ENCODE measurements around the gene PRMT3.

PRMT3 gene

GRCh38 chr11:20415432-20415831 is 27.9 kb downstream of the PRMT3 start:
- no peaks in the 10 kb centered on the region for H3K9me3 Mint-ChIP-seq
- TF ChIP-seq CTCF (IDR thresholded peaks at IDR 0.05): no peak
- no peak overlapping the region for H3K27ac Mint-ChIP-seq
- no peaks in the 10 kb centered on the region for H3K4me1 Mint-ChIP-seq
- peaks cover 20% of the 10 kb centered on the region for H3K36me3 Mint-ChIP-seq (ENCODE audit: low read depth)
- H3K4me3 Mint-ChIP-seq: no peak overlapping the region
- H3K27me3 Mint-ChIP-seq (ENCODE audit: low read depth, poor library complexity): no peaks in the 10 kb centered on the region
- DNase-seq: no peak

GRCh38 chr11:20417771-20418170 is 30.3 kb downstream of the PRMT3 start:
- peaks cover 28% of the 10 kb centered on the region for H3K36me3 Mint-ChIP-seq (ENCODE audit: low read depth)
- no peak overlapping the region for H3K27ac Mint-ChIP-seq
- H3K9me3 Mint-ChIP-seq: no peaks in the 10 kb centered on the region
- no peaks in the 10 kb centered on the region for H3K27me3 Mint-ChIP-seq (ENCODE audit: low read depth, poor library complexity)
- no peak for DNase-seq
- no peak overlapping the region for H3K4me3 Mint-ChIP-seq
- no peak for TF ChIP-seq CTCF (IDR thresholded peaks at IDR 0.05)
- H3K4me1 Mint-ChIP-seq: no peaks in the 10 kb centered on the region

GRCh38 chr11:20421946-20422345 is 34.4 kb downstream of the PRMT3 start:
- H3K36me3 Mint-ChIP-seq (ENCODE audit: low read depth): peaks cover 24% of the 10 kb centered on the region
- no peak overlapping the region for H3K27ac Mint-ChIP-seq
- DNase-seq: no peak
- H3K9me3 Mint-ChIP-seq: no peaks in the 10 kb centered on the region
- H3K4me3 Mint-ChIP-seq: no peak overlapping the region
- no peaks in the 10 kb centered on the region for H3K27me3 Mint-ChIP-seq (ENCODE audit: low read depth, poor library complexity)
- TF ChIP-seq CTCF (IDR thresholded peaks at IDR 0.05): no peak
- no peaks in the 10 kb centered on the region for H3K4me1 Mint-ChIP-seq

- H3K36me3 Mint-ChIP-seq (ENCODE audit: low read depth): peaks cover 18% of the 10 kb centered on the region
- no peak for TF ChIP-seq CTCF (IDR thresholded peaks at IDR 0.05)
- DNase-seq: no peak
- H3K4me1 Mint-ChIP-seq: no peaks in the 10 kb centered on the region
- no peak overlapping the region for H3K27ac Mint-ChIP-seq
- H3K4me3 Mint-ChIP-seq: no peak overlapping the region
- H3K9me3 Mint-ChIP-seq: no peaks in the 10 kb centered on the region
- H3K27me3 Mint-ChIP-seq (ENCODE audit: low read depth, poor library complexity): no peaks in the 10 kb centered on the region
Observed at GRCh38 chr11:20429216-20429615, 41.7 kb downstream of the PRMT3 start.

GRCh38 chr11:20438637-20439036 is 51.1 kb downstream of the PRMT3 start:
- H3K27me3 Mint-ChIP-seq (ENCODE audit: low read depth, poor library complexity): peaks cover 3% of the 10 kb centered on the region
- no peak overlapping the region for H3K4me3 Mint-ChIP-seq
- no peak overlapping the region for H3K27ac Mint-ChIP-seq
- H3K9me3 Mint-ChIP-seq: no peaks in the 10 kb centered on the region
- H3K36me3 Mint-ChIP-seq (ENCODE audit: low read depth): peaks cover 41% of the 10 kb centered on the region
- no peaks in the 10 kb centered on the region for H3K4me1 Mint-ChIP-seq
- no peak for TF ChIP-seq CTCF (IDR thresholded peaks at IDR 0.05)
- DNase-seq: no peak

- no peak for DNase-seq
- TF ChIP-seq CTCF (IDR thresholded peaks at IDR 0.05): no peak
- H3K27me3 Mint-ChIP-seq (ENCODE audit: low read depth, poor library complexity): no peaks in the 10 kb centered on the region
- H3K27ac Mint-ChIP-seq: no peak overlapping the region
- H3K9me3 Mint-ChIP-seq: no peaks in the 10 kb centered on the region
- no peak overlapping the region for H3K4me3 Mint-ChIP-seq
- H3K36me3 Mint-ChIP-seq (ENCODE audit: low read depth): peaks cover 6% of the 10 kb centered on the region
- no peaks in the 10 kb centered on the region for H3K4me1 Mint-ChIP-seq
Observed at GRCh38 chr11:20443596-20443995, 56.1 kb downstream of the PRMT3 start.
